ENCODE measurements around the gene PRSS57. TPM values are rescaled to one million over a fixed set of nuclear protein-coding genes. Genes with fewer than 3 reads are reported as not detected.

Gene PRSS57
- total RNA-seq, 2 experiments from 2014 or later, result not detected

DNA sequence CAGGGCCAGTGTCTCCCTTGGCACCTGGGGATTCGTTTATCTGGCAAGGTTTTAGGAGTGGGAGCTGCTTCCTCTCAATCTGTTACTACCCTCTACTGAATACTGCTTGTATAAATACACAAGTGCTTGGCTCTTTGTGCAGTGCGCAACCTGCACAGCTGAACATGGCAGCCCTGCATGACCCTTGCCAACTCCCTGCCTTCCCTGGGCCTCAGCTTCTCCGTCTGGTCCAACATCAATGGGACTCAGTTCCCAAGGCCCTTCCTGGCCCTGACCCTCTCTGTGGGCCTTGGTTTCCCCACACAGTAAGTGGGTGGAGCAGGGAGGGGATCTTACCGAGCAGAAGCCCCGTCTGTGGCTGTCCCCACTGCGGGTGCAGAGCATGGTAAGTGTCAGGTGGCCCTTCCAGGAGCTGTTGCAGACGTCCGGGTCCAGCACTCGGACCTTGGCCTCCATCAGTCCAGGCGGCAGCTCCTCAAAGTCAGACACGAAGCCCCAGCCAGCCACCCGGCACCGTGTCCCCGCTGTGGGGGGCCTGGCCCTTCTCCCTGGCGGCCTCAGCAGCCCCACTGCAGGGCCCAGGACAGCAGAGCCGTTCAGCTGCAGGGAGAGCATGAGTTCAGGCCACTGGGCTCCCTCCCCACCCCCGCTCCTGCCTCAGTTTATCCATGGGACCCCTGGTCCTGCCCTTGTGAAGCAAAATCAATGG, 8.5 kb downstream of the PRSS57 start:
- no peaks in the 10 kb centered on the region for H3K9me3 Mint-ChIP-seq (ENCODE audit: low read depth)
- ATAC-seq (no peak), DNase-seq (no peak)
- H3K27ac Mint-ChIP-seq, result no peak overlapping the region
- ChIA-PET CTCF (no interaction called here), POLR2A (no interaction called here)
- intact Hi-C loops (cut with DNase I, micrococcal nuclease), result no loop called here
- no peaks in the 10 kb centered on the region for H3K27me3 Mint-ChIP-seq
- H3K36me3 Mint-ChIP-seq (ENCODE audit: low read depth), result no peaks in the 10 kb centered on the region
- H3K4me3 Mint-ChIP-seq, result no peak overlapping the region
- H3K4me1 Mint-ChIP-seq, result no peaks in the 10 kb centered on the region

GRCh38 chr19:685454-685931, 9.8 kb downstream of the PRSS57 start:
- ChIA-PET CTCF (no interaction called here), POLR2A (no interaction called here)
- no peak overlapping the region for H3K4me3 Mint-ChIP-seq
- ATAC-seq, result no peak
- H3K36me3 Mint-ChIP-seq (ENCODE audit: low read depth), result no peaks in the 10 kb centered on the region
- no peaks in the 10 kb centered on the region for H3K27me3 Mint-ChIP-seq
- H3K9me3 Mint-ChIP-seq (ENCODE audit: low read depth), result no peaks in the 10 kb centered on the region
- intact Hi-C loops (cut with DNase I, micrococcal nuclease), result no loop called here
- H3K4me1 Mint-ChIP-seq, result peaks cover 2% of the 10 kb centered on the region
- no peak for DNase-seq
- H3K27ac Mint-ChIP-seq, result no peak overlapping the region

- ChIA-PET POLR2A (no interaction called here), CTCF (no interaction called here)
- peaks cover 2% of the 10 kb centered on the region for H3K4me1 Mint-ChIP-seq
- no peak overlapping the region for H3K27ac Mint-ChIP-seq
- no peak overlapping the region for H3K4me3 Mint-ChIP-seq
- ATAC-seq (no peak), DNase-seq (no peak)
- no peaks in the 10 kb centered on the region for H3K27me3 Mint-ChIP-seq
- H3K9me3 Mint-ChIP-seq (ENCODE audit: low read depth), result no peaks in the 10 kb centered on the region
- no peaks in the 10 kb centered on the region for H3K36me3 Mint-ChIP-seq (ENCODE audit: low read depth)
- intact Hi-C loops (cut with DNase I, micrococcal nuclease), result loop anchor here in 1 of 2 experiments (5.0 kb wide), 2 partner anchors 385 to 970 kb away; partner anchors contain the start of genes ARHGAP45 and TCF3
Measured at GRCh38 chr19:682678-683320, 12.5 kb downstream of the PRSS57 start.

DNA sequence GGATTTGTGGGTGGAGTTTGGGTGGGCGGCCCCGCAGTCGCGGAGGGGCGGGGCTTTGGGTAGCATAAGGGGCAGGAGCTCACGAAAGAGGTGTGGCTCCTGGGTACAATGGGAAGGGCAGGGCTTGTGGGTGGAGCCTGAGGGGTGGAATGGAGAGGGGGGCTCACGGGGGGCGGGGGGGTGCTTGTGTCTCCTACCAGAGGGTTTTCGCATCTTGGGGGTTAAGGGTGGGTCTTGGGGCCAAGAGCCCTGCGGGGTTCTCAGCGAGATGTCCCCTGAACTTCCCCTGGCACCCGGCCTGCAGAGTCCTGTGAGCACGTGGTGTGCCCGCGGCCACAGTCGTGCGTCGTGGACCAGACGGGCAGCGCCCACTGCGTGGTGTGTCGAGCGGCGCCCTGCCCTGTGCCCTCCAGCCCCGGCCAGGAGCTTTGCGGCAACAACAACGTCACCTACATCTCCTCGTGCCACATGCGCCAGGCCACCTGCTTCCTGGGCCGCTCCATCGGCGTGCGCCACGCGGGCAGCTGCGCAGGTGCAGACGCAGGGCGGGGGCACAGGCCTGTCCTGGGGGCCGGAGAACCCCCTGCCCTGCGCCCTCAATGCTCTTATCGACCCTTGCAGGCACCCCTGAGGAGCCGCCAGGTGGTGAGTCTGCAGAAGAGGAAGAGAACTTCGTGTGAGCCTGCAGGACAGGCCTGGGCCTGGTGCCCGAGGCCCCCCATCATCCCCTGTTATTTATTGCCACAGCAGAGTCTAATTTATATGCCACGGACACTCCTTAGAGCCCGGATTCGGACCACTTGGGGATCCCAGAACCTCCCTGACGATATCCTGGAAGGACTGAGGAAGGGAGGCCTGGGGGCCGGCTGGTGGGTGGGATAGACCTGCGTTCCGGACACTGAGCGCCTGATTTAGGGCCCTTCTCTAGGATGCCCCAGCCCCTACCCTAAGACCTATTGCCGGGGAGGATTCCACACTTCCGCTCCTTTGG, 13.9 kb downstream of the PRSS57 start:
- ATAC-seq (no peak), DNase-seq (peak; percentile 98)
- no peaks in the 10 kb centered on the region for H3K27me3 Mint-ChIP-seq
- peak overlapping the region; percentile 70 for H3K4me3 Mint-ChIP-seq
- H3K9me3 Mint-ChIP-seq (ENCODE audit: low read depth), result no peaks in the 10 kb centered on the region
- ChIA-PET POLR2A (interaction anchor here (0.6 to 1.3 kb wide), 3 partner anchors 18 to 560 kb away, joined by 3 to 7 read pairs (median 3); partner anchors contain the start of genes ATP5F1D and RNF126), CTCF (interaction anchor here (1.0 kb wide), 1 partner anchor 53 kb away, joined by 3 read pairs; no protein-coding TSS in a partner anchor)
- no peak overlapping the region for H3K27ac Mint-ChIP-seq
- peaks cover 2% of the 10 kb centered on the region for H3K4me1 Mint-ChIP-seq
- intact Hi-C loops (cut with DNase I, micrococcal nuclease), result loop anchor here (2.0 to 5.0 kb wide), 5 partner anchors 23 to 1181 kb away; partner anchors contain the start of genes ARHGAP45 (in 1 of the 2), DAZAP1 (in 1 of the 2), KLF16 (in 1 of the 2) and TCF3 (in 1 of the 2)
- no peaks in the 10 kb centered on the region for H3K36me3 Mint-ChIP-seq (ENCODE audit: low read depth)

DNA sequence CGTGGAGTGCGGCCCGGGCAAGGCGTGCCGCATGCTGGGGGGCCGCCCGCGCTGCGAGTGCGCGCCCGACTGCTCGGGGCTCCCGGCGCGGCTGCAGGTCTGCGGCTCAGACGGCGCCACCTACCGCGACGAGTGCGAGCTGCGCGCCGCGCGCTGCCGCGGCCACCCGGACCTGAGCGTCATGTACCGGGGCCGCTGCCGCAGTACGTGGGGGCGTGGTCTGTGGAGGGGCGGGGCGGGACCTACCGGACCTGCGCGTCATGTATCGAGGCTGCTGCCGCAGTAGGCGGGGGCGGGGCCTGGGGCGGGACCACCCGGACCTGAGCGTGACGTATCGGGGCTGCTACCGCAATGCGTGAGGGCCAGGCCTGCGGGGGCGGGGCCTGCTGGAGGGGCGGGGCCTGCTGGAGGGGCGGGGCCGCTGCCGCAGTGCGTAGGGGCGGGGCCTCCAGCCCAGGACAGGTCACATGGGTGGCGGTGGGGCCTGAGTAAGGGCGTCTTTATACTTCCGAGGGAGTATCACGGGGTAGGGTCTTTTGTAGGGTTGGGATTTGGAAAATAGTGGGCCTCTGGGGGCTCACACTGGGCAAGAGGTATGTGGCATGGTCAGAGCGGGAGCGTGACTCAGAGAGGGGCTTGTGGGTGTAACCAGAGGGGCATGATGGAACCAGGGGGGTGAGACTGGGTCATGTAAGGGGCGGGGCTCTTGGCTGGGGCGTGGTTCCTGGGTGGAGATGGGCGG, 14.8 kb downstream of the PRSS57 start:
- peak overlapping the region; percentile 94 for H3K27ac Mint-ChIP-seq
- CTCF ChIA-PET, result interaction anchor here (1.0 to 2.0 kb wide), 4 partner anchors 10 to 54 kb away, joined by 3 to 11 read pairs (median 4); partner anchors contain the start of gene RNF126
- intact Hi-C loops (cut with DNase I, micrococcal nuclease), result loop anchor here (1.0 to 5.0 kb wide), 24 partner anchors 17 to 1182 kb away; partner anchors contain the start of genes PTBP1 (in 2 of the 2), RNF126 (in 2 of the 2), ARHGAP45 (in 1 of the 2) and BSG (in 1 of the 2)
- POLR2A ChIA-PET, result interaction anchor here (0.6 to 1.3 kb wide), 4 partner anchors 17 to 589 kb away, joined by 3 to 7 read pairs (median 4); partner anchors contain the start of genes ATP5F1D, CIRBP and RNF126
- DNase-seq (peak; percentile 100), ATAC-seq (peak; percentile 81)
- H3K4me3 Mint-ChIP-seq, result peak overlapping the region; percentile 70
- peaks cover 3% of the 10 kb centered on the region for H3K4me1 Mint-ChIP-seq
- no peaks in the 10 kb centered on the region for H3K9me3 Mint-ChIP-seq (ENCODE audit: low read depth)
- H3K36me3 Mint-ChIP-seq (ENCODE audit: low read depth), result no peaks in the 10 kb centered on the region
- peaks cover 4% of the 10 kb centered on the region for H3K27me3 Mint-ChIP-seq

- Mint-ChIP-seq H3K4me3 (peak overlapping the region; percentile 70), H3K4me1 (peaks cover 5% of the 10 kb centered on the region), H3K36me3 (ENCODE audit: low read depth) (no peaks in the 10 kb centered on the region), H3K27ac (no peak overlapping the region), H3K9me3 (ENCODE audit: low read depth) (no peaks in the 10 kb centered on the region), H3K27me3 (peaks cover 9% of the 10 kb centered on the region)
- ChIA-PET CTCF (interaction anchor here (1.0 to 2.0 kb wide), 6 partner anchors 9 to 44 kb away, joined by 3 to 11 read pairs (median 4); partner anchors contain the start of gene RNF126), POLR2A (interaction anchor here (1.0 kb wide), 1 partner anchor 590 kb away, joined by 4 read pairs; the partner anchor contains the start of gene CIRBP)
- DNase-seq (peak; percentile 69), ATAC-seq (no peak)
- intact Hi-C loops (cut with DNase I, micrococcal nuclease), result loop anchor here (1.0 to 5.0 kb wide), 24 partner anchors 16 to 1183 kb away; partner anchors contain the start of genes PTBP1 (in 2 of the 2), RNF126 (in 2 of the 2), ARHGAP45 (in 1 of the 2) and BSG (in 1 of the 2)
Measured at GRCh38 chr19:679418-680286, 15.6 kb downstream of the PRSS57 start.

- peaks cover 9% of the 10 kb centered on the region for H3K27me3 Mint-ChIP-seq
- peak overlapping the region; percentile 70 for H3K4me3 Mint-ChIP-seq
- no peak for ATAC-seq
- ChIA-PET CTCF (interaction anchor here (1.0 to 2.0 kb wide), 5 partner anchors 8 to 44 kb away, joined by 3 to 11 read pairs (median 3); no protein-coding TSS in a partner anchor), POLR2A (no interaction called here)
- H3K27ac Mint-ChIP-seq, result no peak overlapping the region
- intact Hi-C loops (cut with DNase I, micrococcal nuclease), result no loop called here
- no peak for DNase-seq
- no peaks in the 10 kb centered on the region for H3K9me3 Mint-ChIP-seq (ENCODE audit: low read depth)
- peaks cover 5% of the 10 kb centered on the region for H3K4me1 Mint-ChIP-seq
- H3K36me3 Mint-ChIP-seq (ENCODE audit: low read depth), result no peaks in the 10 kb centered on the region
Measured at GRCh38 chr19:678791-679388, 16.4 kb downstream of the PRSS57 start.

GRCh38 chr19:677601-678436, 17.4 kb downstream of the PRSS57 start:
- intact Hi-C loops (cut with DNase I, micrococcal nuclease), result no loop called here

More at GRCh38 chr19:677601-678436, 17.4 kb downstream of the PRSS57 start:
- no peak for ATAC-seq
- Mint-ChIP-seq H3K36me3 (ENCODE audit: low read depth) (no peaks in the 10 kb centered on the region), H3K4me1 (peaks cover 5% of the 10 kb centered on the region), H3K27ac (no peak overlapping the region), H3K27me3 (peaks cover 14% of the 10 kb centered on the region), H3K9me3 (ENCODE audit: low read depth) (no peaks in the 10 kb centered on the region), H3K4me3 (no peak overlapping the region)
- no peak for DNase-seq
- CTCF ChIA-PET, result interaction anchor here (1.1 kb wide), 2 partner anchors 43 to 54 kb away, joined by 3 to 4 read pairs; no protein-coding TSS in a partner anchor
- POLR2A ChIA-PET, result interaction anchor here (0.6 kb wide), 1 partner anchor 67 kb away, joined by 3 read pairs; no protein-coding TSS in a partner anchor

Measured in activated CD4-positive, alpha-beta T cell treated with anti-CD3 and anti-CD28 coated beads for 36 hours (primary cell).